Panc1 (cell line): ENCODE data around the gene ANO2. TPM values are rescaled to one million over a fixed set of nuclear protein-coding genes. Genes with fewer than 3 reads are reported as not detected.

ENCODE experiments used
- ATAC-seq: fragments of 200-7000 bp; cut with Tn5 transposase; 2 replicates; pipeline ENCODE4 v1.9.1; 2020; ENCODE audit warnings: mild to moderate bottlenecking, moderate library complexity
- BruUV-seq: library from RNA; stranded (reverse); fragments of 400-500 nt; replicated peaks from 2 replicates; lab custom pipeline; 2021; lab: Mats Ljungman, UMichigan
- CTCF ChIA-PET: fragments of 300-600 bp; sonication (Branson Sonifier 250); formaldehyde crosslinking; loops from one replicate; lab custom pipeline; 2022; ENCODE audit warnings: antibody characterized with exemption; lab: Charles Lee
- POLR2A ChIA-PET: fragments of 300-600 bp; sonication (Branson Sonifier 250); formaldehyde crosslinking; loops from one replicate; lab custom pipeline; 2022; ENCODE audit warnings: antibody characterized with exemption; lab: Charles Lee
- DNase-seq: peaks from one replicate; pipeline ENCODE4 v3.0.0-alpha.2; 2010; ENCODE audit warnings: low read depth, low spot score
- H3K27ac ChIP-seq: 2 replicates; pipeline ENCODE4 v1.5.1; 2011; ENCODE audit warnings: mild to moderate bottlenecking, low read length, inconsistent platforms
- H3K27me3 ChIP-seq: fragments of 200-500 bp; sonication (Bioruptor generic); 2 replicates; pipeline ENCODE4 v1.6.0; 2014; ENCODE audit warnings: low read length, inconsistent platforms; ENCODE audit not compliant: control insufficient read depth, insufficient read depth
- H3K36me3 ChIP-seq: fragments of 200-500 bp; sonication (Bioruptor generic); 2 replicates; pipeline ENCODE4 v1.5.1; 2014; ENCODE audit warnings: inconsistent platforms, mild to moderate bottlenecking, low read length, moderate library complexity; ENCODE audit not compliant: control insufficient read depth, insufficient read depth
- H3K4me1 ChIP-seq: 2 replicates; pipeline ENCODE4 v1.5.1; 2011; ENCODE audit warnings: inconsistent platforms, mild to moderate bottlenecking, low read length, moderate library complexity; ENCODE audit not compliant: control insufficient read depth, insufficient read depth
- H3K4me3 ChIP-seq, 2 experiments: 2 replicates each; pipeline ENCODE4 v1.5.1; 2011 to 2012; ENCODE audit warnings: low read depth in 2 of 2, low read length in 2 of 2, mild to moderate bottlenecking in 2 of 2, inconsistent platforms in 1 of 2, moderate library complexity in 1 of 2
- H3K9me3 ChIP-seq: fragments of 200-500 bp; sonication (Bioruptor generic); 2 replicates; pipeline ENCODE4 v1.5.1; 2014; ENCODE audit warnings: low read depth, mild to moderate bottlenecking, inconsistent platforms, low read length, moderate library complexity; ENCODE audit not compliant: control insufficient read depth, insufficient read depth
- CTCF ChIP-seq: fragments of 450-650 bp; IDR thresholded peaks from 2 replicates; pipeline ENCODE4 v1.5.1; 2017; ENCODE audit warnings: mild to moderate bottlenecking
- POLR2AphosphoS5 ChIP-seq: IDR thresholded peaks from 2 replicates; pipeline ENCODE4 v1.6.1; 2012; ENCODE audit warnings: mild to moderate bottlenecking, low read depth, low read length, moderate library complexity
- REST ChIP-seq, 2 experiments: IDR thresholded peaks; 2 replicates each; pipeline ENCODE4 v1.6.1; 2011 to 2012; ENCODE audit warnings: low read depth in 2 of 2, control low read depth in 1 of 2, low read length in 1 of 2, mild to moderate bottlenecking in 1 of 2, moderate library complexity in 1 of 2; ENCODE audit not compliant: insufficient read depth in 1 of 2
- SIN3A ChIP-seq: IDR thresholded peaks from 2 replicates; pipeline ENCODE4 v1.6.1; 2012; ENCODE audit warnings: low read depth, mild to moderate bottlenecking, low read length, moderate library complexity, borderline replicate concordance; ENCODE audit not compliant: insufficient read depth
- TCF7L2 ChIP-seq: IDR thresholded peaks from 2 replicates; pipeline ENCODE4 v1.6.1; 2011; ENCODE audit warnings: mild to moderate bottlenecking, low read depth, low read length, inconsistent platforms
- in situ Hi-C: cut with HindIII; loops from 2 replicates; pipeline ENCODE4 v1.10.0; 2016; ENCODE audit warnings: low sequenced_read_pairs, low pct_unique_long_range_greater_than_20kb
- intact Hi-C: fragments of 100-400 bp; cut with micrococcal nuclease; formaldehyde crosslinking; loops from one replicate; pipeline ENCODE4 v1.10.0; 2022; ENCODE audit not compliant: unreplicated experiment
- total RNA-seq: library from RNA; stranded (reverse); gene quantifications from one replicate; pipeline ENCODE4 v1.2.1, GENCODE V29; 2021; ENCODE audit not compliant: unreplicated experiment

ANO2 gene
- total RNA-seq, 1 experiment from 2014 or later = not detected

GRCh38 chr12:5921966-5922899, 22.8 kb downstream of the ANO2 start:
- ChIA-PET POLR2A (no interaction called here), CTCF (no interaction called here)
- no TSS peak for BruUV-seq
- Histone ChIP-seq H3K27me3 (0 out of 2 replicates have a peak, but pooled peaks cover 2% of the 10 kb centered on the region), H3K4me1 (no peaks in the 10 kb centered on the region), H3K9me3 (no peaks in the 10 kb centered on the region), H3K36me3 (no peaks in the 10 kb centered on the region), H3K4me3 (no peak overlapping the region), H3K27ac (no peak overlapping the region)
- in situ Hi-C loops = no loop called here
- no peak for DNase-seq
- intact Hi-C loops = no loop called here
- no peak for TF ChIP-seq SIN3A
- no peak for TF ChIP-seq REST (IDR thresholded peaks at IDR 0.05; ENCODE audit: insufficient read depth in 1 of 2, low read depth in 2 of 2, low read length in 1 of 2)
- TF ChIP-seq TCF7L2 = no peak
- TF ChIP-seq CTCF = no peak
- no peak for TF ChIP-seq POLR2AphosphoS5
- ATAC-seq = no peak

DNA sequence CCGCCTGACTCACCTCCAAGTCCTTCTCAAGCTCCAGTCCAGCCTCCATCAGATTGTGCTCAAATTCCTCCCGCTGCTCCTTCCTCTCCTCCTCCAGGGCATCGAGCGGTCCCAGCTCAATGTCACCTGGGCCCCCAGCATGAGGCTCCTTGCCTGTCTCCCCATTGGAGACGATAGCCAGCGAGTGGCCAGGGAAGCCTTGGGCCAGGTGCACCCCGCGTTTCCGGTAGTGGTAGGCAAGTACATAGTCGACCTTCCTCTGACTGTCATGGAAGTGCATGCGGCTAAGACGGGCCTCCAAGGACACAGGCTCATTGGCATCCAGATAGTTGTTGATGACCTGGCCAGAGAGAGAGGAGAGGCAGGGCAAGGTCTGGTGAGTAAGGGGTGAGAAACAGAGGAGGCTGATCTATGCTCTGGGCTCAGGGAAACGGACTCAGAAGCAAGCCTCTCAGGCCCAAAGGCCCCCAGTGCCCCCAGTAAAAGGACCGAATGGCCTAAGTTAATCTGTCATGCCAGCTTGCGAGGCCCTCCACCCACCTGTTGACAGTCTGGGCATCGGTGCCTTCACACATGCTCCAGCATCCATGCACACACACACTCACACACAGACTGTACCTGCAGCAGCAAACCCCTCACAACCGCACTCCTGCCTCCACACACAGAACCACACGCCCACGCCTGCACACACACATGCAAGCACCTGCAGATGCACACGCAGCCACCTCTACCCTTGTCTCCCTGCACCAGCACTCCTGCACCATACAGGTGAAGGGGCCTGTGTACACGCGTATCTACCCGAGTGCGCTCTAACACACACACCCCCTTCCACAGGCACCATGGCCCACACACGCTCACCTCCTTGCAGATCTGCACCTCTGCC, 23.8 kb downstream of the ANO2 start:
- no peak overlapping the region for H3K27ac ChIP-seq
- H3K4me1 ChIP-seq = no peaks in the 10 kb centered on the region
- BruUV-seq = no TSS peak
- H3K9me3 ChIP-seq = no peaks in the 10 kb centered on the region
- TF ChIP-seq TCF7L2 (no peak), CTCF (no peak), REST (IDR thresholded peaks at IDR 0.05; ENCODE audit: insufficient read depth in 1 of 2, low read depth in 2 of 2, low read length in 1 of 2) (no peak), POLR2AphosphoS5 (no peak), SIN3A (no peak)
- DNase-seq (no peak), ATAC-seq (no peak)
- intact Hi-C loops = no loop called here
- H3K36me3 ChIP-seq = no peaks in the 10 kb centered on the region
- ChIA-PET POLR2A (no interaction called here), CTCF (no interaction called here)
- in situ Hi-C loops = no loop called here
- H3K27me3 ChIP-seq = 0 out of 2 replicates have a peak, but pooled peaks cover 2% of the 10 kb centered on the region
- no peak overlapping the region for H3K4me3 ChIP-seq
